SIG-M5 (cell line): Measurements from ENCODE around the gene STARD3NL.
"Not testable (repeated sequence)": the region's sequence is repeated elsewhere in the genome, so short reads cannot be mapped to it uniquely, and the experiment has no call there.

Source experiments
- DNase-seq: peaks from one replicate; lab custom pipeline; 2025; lab: John Stamatoyannopoulos, UW

STARD3NL gene

DNA sequence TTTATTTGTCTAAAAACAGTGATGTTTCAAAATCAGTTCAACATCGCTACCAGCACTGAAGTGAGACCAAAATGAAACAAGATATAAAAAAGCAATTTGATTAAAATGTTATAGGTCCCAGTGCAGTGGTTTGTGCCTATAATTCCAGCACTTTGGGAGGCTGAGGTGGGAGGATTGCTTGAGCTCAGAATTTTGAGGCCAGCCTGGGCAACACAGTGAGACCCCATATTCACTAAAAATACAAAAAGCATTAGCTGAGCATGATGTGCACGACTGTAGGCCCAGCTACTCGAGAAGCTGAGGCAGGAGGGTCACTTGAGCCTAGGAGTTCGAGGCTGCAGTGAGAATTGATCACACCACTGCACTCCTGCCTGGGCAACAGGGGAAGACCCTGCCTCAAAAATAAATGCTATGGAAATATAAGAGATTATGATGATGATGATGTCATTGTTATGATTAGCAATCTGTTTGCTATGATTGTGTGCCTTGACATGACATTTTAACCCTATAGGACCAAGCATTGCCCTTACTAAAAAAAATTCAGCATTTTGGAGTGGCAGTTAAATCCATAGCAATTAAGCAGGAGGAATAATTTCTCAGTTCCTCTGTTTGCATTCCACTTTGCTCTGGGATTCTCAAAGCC, 91.8 kb downstream of the STARD3NL start:
- not testable (repeated sequence) for DNase-seq

DNA sequence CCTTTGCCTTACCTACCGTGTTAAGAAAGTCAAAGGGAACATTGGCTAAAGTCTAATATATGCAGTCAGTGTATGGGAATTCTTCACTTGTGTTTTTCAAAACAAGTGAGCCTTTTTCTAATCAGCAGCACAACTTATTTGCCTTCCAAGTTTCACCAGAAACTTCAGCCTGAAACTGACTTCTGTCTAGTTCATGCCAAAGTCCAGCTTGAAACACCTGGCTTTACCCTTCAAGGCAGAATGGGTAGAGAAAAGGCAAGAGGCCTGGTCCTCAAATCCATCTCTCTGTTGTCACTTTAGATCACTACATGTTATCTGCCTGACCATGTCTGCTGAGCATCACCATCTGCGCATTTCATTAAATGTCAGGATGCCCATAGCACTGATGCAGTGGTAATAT, 92.4 kb downstream of the STARD3NL start:
- DNase-seq, result not testable (repeated sequence)

DNA sequence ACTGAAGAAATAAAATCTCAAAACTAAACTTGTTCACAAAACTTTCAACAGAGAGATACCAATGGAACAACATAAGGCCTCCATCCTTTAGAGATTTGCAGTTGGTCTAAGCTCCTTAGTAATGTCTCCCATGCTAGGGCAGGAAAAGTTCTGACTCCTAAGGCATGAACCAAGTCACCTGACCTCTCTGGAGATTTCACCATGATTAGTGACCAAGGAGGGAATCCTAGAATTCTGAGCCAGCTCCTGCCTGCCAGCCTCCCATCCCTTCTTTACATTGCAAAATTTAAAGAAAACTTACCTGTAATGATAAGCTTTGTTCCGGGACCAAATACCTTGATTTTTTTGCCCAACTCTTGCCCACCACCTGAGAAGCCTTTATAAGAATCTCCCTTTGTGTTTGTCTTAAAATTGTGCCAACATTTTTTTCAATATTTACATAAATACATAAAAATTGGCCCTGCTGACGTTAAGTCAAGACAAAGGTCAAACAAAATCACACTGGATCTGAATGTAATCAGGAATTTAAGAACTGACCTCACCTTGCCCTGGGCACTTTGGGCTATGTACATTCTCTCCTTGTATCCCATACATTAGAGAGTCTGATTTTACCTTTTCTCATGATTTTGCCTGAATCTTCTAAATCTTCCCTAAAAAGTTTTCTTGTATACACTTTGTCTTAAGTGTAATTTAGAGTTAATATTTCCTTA, 95.4 kb downstream of the STARD3NL start, which contains the start of gene TARP:
Gene TARP, minus strand, starts transcription at position 351 of the 710 bp plus-strand sequence.
- no peak for DNase-seq

DNA sequence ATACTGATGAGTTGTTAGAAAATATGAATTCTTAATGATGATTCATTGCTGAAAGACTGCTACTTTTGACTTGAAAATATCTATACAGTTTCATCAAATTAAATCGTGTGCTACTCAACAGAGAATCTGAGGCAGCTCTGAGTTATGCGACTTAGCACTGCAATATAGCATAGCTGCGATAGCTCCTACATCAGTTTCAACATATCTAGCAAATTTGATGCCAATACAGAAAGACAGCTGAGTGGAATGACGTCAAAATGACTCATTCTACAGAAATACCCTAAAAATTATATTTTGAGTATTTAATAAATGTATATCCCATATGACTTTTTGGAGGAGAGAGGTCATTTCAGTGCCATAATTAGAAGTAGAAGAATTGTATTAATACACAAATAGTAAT, 96.4 kb downstream of the STARD3NL start:
- DNase-seq, result no peak

DNA sequence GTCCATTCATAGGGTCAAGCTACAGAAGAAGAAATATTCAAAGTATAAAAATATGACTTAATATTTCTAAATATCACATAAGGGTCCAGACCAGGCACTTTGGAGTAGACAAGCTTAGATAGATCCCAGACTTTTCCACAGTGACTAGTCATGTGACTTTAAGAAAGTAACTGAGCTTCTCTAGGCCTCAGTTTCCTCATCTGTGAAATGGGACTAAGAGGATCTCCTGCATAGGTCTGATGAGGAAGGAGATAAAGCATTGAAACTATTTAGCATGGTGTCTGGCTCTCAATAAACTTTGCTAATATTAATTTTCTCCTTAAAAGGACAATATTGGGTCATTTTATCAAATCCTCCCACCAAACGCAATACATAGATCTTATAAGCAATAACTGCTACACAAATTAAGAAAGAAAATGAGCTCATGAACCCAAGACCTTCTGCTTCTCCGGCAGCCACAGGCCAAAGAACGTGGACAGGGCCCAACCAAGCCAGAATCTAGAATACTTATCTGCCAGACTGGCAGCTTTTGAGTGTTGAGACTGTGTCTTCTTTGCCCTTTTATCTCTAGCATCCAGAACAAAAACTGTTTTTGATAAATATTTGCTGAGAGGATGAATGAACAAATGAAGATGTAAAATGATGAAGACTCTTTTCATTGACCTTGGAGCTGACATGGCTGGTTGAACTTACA, 97.0 kb downstream of the STARD3NL start:
- no peak for DNase-seq

DNA sequence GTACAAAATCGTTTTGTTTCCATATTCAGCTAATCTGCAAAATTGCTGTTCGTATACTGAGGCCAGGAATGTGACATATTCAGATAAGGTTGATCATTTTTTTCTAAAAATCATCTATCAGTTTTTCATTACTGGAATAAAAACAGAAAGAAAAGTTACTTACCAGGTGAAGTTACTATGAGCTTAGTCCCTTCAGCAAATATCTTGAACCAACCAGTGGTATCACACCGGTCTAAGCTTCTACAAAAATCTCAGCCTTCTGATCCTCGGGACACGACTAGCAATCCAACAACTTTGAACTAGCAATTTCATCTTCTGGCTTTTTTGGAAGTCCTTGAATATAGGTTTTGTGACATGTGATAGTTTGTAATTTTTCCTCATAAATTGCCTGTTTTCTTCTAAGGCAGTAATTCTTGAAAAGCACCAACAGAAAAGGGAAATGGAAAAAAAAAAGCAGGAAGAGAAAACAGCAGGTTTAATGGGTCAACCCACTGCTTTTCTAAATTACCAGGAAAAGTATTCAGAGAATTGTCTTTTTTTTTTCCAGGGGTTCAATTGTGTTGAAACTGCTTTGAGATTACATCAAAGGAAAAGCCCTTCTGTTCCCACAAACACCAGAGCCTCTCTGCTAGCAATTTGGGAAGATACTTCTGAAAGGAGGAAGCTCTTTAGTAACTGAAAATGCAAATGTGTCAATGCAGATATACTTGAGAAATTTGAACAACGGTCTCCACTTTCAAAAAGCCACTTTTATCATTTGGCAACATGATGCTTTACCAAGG, 98.2 kb downstream of the STARD3NL start:
- no peak for DNase-seq

DNA sequence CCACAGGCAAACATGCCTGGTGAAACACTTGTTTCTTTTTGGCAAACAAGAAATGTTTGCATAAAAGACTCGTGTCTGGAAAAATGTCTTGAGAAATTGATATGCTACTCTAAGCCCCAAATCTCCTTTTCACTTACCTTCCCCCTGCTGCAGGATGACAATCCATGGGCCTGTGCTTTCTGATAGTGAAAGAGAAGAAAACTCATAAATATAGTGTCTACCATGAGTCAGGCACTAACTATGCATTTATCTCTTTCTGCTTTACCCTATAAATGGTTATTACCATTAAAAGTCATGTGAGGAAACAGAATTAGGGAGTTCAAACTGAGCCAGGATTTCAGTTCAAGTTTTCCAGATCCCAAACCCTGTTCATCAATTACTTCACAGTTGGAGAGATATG, 102.0 kb downstream of the STARD3NL start:
- no peak for DNase-seq
